ACHN (cell line): Measurements from ENCODE around the gene PTPN4.
"Not testable (repeated sequence)": the region's sequence is repeated elsewhere in the genome, so short reads cannot be mapped to it uniquely, and the experiment has no call there.

Source experiments
- DNase-seq: peaks from one replicate; pipeline ENCODE4 v3.0.0-alpha.2; 2015
- in situ Hi-C: cut with HindIII; loops from 2 replicates; pipeline ENCODE4 v1.10.0; 2017; ENCODE audit warnings: low sequenced_read_pairs, low pct_ligation_motif_present, low pct_unique_long_range_greater_than_20kb

The PTPN4 gene

GRCh38 chr2:120022505-120022904 lies 262.8 kb downstream of the PTPN4 start:
- in situ Hi-C loops, DNase-seq: not testable (repeated sequence)

GRCh38 chr2:120026890-120027289 lies 267.2 kb downstream of the PTPN4 start:
- in situ Hi-C loops = no loop called here
- peak; percentile 14 for DNase-seq

GRCh38 chr2:120028795-120029194 lies 269.1 kb downstream of the PTPN4 start:
- no peak for DNase-seq
- in situ Hi-C loops = no loop called here

GRCh38 chr2:120029672-120030640 lies 270.2 kb downstream of the PTPN4 start:
- in situ Hi-C loops = no loop called here
- no peak for DNase-seq

- no peak for DNase-seq
- in situ Hi-C loops = no loop called here
Observed at GRCh38 chr2:120032297-120032696, 272.6 kb downstream of the PTPN4 start.
